ENCODE data around the gene FAM20A.
"Not testable (repeated sequence)": the region's sequence is repeated elsewhere in the genome, so short reads cannot be mapped to it uniquely, and the experiment has no call there.

FAM20A gene

DNA sequence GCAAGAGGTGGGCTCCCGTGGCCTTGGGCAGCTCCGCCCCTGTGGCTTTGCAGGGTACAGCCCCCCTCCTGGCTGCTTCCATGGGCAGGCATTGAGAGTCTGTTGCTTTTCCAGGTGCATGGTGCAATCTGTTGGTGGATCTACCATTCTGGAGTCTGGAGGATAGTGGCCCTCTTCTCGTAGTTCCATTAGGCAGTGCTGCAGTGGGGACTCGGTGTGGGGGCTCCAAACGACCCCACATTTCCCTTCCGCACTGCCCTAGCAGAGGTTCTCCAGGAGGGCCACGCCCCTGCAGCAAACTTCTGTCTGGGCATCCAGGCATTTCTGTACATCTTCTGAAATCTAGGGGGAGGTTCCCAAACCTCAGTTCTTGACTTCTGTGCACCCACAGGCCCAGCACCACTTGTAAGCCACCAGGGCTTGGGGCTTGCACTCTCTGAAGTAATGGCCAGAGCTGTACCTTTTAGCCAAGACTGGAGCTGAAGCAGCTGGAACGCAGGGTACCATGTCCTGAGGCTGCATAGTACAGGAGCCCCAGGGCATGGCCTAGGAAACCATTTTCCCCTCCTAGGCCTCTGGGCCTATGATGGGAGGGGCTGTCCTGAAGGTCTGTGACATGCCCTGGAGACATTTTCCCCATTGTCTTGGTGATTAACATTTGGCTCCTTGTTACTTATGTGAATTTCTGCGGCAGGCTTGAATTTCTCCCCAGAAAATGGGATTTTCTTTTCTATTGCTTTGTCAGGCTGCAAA is 82.9 kb downstream of the FAM20A start:
- DNase-seq = no peak

DNA sequence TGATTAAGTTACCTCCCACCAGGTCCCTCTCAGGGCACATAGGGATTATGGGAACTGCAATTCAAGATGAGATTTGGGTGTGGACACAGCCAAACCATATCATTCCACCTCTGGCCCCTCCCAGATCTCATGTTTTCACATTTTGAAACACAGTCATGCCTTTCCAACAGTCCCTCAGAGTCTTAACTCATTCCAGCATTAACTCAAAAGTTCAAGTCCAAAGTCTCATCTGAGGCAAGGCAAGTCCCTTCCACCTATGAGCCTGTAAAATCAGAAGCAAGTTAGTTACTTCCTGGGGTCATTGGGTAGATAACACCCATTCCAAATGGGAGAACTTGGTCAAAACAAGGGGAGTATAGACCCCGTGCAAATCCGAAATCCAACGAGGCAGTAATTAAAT is 83.6 kb downstream of the FAM20A start:
- not testable (repeated sequence) for DNase-seq

DNA sequence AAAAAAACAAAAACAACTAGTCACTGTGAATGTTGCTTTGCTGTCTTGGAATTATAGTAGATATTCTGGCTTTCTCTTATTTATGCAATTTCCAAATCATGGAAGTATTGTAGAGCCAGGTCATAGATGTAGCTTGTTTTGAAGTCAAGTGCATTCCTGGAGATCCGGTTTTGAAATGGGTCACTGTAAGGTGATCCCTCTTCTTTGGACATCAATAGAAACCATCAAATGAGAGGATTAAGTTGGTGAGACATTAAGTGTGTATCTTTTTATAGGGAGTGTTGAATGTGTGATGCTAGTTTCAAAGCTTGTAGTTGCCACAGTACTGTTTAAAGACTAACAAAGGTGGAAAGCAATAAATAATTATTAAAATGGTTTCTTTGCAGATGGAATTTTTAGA is 84.4 kb downstream of the FAM20A start:
- no peak for DNase-seq

DNA sequence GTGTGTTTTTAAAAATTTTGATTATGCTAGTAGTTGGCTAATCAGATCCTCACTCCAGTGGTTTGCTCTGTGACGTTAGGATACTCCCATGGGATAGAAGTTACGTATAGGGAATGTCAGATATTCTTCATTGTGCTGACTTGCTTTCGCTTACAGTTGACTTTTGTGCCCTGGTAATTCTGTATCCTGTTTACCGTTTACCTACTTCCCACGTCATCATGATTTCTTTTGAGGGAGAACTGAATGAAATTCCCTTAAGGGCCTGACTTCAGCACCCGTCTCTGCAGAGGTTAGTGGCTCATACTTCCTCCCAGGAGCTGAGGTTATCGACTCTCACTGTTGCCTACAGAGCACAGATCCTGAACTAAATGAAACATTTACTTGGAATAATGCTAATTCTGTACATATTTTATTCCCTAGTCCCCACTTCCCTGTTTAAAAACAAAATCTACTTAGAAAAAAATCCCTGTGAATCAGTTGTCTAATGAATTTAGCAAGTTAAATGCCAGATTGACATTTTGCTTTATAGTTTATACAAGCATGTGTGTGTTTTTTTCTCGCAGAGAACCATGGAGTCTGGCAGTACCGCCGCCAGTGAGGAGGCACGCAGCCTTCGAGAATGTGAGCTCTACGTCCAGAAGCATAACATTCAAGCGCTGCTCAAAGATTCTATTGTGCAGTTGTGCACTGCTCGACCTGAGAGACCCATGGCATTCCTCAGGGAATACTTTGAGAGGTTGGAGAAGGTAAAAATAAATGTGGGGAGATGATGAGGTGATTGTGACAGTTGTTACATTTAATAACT is 86.1 kb downstream of the FAM20A start:
- no peak for DNase-seq

DNA sequence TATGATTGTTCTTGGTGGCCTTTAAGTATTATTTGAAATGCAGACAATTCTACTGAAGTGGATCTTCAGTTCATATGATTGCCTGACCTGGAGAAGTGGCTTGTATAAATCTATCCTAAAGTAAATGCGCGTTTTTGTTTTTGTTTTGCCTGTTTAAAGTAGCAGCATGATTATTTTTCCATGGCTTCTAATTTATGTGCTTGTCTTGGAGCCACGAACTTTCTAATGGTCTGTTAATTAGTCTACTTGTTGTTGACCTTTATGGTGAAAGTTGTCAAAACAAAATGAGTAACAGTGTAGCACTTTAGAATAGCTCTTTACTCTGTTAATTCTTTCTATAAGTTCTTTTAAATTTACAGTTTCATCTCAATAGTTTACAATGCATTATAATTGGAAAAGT is 87.2 kb downstream of the FAM20A start:
- DNase-seq = no peak

DNA sequence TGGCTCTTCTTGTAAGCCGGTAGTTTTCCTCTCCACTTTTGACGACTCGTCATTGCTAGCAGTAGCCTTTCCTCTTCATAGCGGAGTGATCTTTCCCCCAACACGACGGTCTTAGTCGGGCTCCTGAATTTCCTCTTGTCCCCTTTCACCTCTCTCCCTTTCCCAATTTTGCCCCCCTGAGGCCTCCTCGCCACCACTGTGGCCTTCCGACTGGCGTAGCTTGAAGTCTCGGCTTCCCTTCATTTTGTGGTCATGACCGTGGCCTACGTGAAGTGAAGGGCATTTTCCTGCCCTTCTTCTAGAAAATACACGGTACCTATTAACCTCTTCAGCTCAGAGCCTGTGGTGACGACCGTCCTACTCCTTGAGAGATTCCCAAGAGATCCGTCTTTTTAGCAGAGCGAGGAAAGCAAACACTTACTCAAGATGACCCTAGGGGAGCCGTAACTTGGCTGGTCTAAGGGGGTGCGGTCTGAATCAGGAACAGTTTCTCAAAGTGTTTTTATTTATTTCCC is 88.2 kb downstream of the FAM20A start:
- DNase-seq = no peak

DNA sequence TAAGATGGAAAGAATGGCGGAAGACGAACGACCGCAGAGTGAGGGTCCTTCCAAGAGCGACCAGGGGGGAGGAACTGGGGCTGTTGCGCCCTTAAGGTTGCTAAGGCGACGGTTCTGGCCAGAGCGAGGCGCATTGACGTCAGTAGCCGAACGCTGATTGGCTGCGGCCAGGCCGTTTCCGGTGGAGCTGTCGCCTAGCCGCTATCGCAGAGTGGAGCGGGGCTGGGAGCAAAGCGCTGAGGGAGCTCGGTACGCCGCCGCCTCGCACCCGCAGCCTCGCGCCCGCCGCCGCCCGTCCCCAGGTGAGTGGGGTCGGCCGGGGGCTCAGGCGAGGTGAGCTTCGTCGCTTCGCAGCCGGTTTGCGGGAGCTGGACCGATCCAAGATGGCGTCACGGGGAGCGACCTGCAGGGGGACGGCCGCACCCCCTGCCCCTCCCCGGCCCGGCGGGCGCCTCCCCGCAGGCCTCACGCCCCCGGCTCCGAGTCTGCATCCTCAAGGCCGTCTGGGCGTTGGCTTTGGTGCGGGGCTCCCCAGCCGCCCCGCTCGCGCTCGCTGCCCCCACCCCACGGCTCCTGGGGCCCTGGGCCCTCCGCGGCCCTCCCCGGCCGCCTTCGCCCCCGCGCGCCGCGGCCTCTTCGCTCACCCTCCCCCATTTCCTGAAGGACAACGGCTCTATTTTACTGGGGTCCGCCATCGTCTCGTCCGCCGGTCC is 88.8 kb downstream of the FAM20A start, which contains the start of gene PRKAR1A:
Gene PRKAR1A (plus strand): TSS at position 184 of the 713 bp plus-strand sequence. CDS start 2,970 bp downstream, outside the sequence.
- DNase-seq = peak; percentile 80

DNA sequence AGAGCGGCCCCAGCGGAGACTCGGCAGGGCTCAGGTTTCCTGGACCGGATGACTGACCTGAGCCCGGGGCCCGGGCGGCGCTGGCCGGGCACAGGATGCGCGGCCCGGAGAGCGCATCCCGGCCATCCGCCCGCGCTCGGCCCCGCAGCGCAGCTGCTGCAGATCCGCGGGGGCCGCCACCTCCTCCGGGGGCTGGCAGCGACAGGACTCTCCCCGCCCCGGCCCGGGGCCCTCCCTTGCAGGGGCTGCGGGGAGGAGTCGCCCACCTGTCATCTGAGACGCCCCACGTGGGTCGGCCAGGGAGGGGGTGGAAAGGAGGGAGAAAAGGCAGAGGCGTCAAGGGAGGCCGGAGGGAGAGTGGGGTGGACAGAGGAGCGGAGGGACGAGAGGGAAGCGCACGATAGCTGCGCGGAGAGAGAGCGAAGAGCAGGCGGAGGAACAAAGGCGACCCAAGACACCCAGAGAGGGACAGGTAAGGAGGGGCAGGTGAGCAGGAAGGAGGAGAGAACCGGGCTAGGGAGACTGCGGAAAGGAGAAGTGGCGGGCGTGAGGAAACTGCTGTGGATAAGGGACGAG is 89.4 kb downstream of the FAM20A start:
- DNase-seq = peak; percentile 24

DNA sequence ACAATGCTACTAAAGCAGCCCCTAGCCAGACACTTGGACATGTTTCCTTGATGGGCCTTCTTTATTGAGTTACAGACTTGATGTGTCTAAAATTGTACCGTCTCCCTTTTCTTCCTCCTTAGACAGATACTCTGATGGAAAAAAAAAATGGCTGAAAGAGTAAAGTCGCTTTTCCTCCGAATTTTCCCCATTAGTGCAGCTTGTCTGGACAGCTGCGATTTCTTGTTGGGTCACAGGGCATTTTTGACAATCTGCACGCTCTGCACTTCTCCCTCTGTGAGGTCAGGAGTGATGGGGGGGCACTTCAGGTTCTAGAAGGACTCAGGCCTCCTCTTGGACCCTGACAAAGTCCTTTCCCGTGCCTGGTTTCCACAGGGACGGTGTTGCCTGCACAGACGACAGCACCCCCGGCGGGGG is 89.9 kb downstream of the FAM20A start:
- DNase-seq = no peak

DNA sequence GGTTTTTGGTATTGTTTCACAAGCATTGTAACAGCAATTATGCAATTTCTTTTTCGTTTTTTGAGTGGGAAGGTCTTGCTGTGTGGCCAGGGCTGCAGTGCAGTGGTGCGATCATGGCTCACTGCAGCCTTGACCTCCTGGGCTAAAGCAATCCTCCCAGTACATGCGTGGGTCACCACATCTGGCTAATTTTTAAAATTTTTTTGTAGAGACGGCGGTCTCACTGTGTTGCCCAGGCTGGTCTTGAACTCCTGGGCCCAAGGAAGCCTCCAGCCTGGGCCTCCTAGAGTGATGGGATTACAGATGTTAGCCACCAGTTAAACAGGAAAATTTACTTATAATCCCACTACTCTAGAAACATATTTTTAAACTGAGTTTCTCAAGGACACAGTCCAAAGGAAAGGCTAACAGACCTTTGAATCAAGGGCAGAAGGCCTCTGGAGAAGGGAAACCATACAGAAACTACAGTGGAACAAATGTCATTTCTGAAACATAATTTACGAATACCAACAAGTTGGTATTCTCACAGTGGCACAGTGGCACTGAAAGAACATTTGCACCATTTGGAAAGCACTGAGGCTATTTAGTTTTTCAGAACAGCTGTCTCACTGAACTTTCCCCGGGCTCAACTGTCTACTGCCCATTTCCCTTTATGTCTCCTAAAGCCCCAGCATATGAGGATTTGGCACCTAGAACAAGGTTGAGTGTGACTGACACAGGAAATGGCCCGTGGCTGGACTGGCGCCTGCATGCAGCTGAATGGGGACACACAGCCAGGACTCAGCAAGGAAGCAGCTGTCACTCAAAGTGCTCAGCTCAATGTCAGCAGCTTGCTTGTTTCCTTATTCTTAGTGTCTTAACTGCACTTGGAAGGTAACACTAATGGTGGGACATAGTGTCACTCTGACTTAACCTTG is 91.8 kb downstream of the FAM20A start:
- peak; percentile 10 for DNase-seq

DNA sequence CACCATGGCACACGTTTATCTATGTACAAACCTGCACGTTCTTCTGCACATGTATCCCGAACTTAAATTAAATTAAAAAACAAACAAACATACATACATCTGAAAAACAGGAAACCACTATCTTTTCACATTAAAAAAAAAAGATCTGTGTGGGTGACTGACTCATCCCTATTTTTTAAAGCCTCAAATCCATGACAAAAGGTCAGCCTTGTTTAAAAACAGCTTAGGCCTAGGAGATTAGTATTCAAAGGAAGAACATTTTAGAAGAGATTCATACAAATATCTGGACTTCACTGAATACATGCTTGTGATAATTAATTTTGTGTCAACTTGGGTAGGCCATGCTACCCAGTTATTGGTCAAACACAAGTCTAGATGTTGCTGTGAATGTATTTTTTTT is 93.6 kb downstream of the FAM20A start:
- no peak for DNase-seq

DNA sequence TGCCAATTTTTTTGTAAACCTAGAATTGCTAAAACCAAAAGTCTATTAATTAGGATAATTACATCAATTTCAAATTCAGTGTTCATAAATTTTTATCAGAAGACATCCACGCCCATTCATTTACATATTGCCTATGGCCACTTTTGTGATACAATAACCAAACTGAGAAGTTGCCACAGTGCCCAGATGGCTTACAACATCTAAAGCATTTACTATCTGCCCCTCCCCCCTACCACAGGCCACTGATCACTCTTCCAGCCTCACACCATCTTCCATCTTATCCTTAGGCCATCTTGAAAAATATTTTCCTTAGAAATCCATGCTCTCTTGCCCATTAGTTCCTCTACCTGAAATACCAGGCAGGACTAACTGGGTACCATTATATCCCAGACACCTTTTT is 95.2 kb downstream of the FAM20A start:
- DNase-seq = no peak

DNA sequence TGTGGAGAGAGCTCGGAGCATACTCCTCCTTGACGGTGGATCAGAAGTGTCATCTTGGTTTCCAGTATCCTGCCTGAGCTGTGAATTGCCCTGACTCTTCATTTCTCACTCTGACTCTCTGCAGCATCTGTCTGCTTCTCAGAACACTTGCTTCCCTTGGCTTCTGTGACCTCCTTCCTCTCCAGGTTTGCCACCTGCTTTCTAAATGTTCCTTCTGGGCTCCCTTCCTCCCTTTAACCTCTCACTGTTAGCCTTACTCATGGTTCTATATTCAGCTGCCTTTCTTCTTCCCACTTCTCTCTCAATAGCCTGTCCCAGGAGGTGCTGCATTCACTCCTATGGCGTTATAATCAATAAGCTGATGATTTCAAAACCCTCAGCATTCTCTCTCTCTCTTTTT is 100.1 kb downstream of the FAM20A start:
- DNase-seq = no peak

DNA sequence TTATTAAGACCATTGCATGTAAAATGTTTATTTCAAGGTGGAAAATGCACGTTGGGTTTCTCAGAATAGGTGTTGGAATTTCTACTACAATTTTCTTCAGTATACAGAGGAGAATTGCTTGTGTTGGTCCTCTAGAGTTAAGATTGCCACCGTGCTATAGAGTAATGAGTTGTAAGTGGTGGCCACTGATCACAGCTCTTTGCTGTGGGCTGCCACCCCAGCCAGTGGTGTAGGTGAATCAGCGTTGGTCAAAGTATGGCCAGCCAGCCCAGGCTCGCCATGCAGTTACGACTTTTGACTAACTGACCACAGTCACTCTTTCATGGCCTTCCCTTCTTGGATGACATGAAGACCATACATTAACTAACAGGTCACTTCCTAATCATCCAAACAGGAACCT is 101.6 kb downstream of the FAM20A start:
- no peak for DNase-seq

DNA sequence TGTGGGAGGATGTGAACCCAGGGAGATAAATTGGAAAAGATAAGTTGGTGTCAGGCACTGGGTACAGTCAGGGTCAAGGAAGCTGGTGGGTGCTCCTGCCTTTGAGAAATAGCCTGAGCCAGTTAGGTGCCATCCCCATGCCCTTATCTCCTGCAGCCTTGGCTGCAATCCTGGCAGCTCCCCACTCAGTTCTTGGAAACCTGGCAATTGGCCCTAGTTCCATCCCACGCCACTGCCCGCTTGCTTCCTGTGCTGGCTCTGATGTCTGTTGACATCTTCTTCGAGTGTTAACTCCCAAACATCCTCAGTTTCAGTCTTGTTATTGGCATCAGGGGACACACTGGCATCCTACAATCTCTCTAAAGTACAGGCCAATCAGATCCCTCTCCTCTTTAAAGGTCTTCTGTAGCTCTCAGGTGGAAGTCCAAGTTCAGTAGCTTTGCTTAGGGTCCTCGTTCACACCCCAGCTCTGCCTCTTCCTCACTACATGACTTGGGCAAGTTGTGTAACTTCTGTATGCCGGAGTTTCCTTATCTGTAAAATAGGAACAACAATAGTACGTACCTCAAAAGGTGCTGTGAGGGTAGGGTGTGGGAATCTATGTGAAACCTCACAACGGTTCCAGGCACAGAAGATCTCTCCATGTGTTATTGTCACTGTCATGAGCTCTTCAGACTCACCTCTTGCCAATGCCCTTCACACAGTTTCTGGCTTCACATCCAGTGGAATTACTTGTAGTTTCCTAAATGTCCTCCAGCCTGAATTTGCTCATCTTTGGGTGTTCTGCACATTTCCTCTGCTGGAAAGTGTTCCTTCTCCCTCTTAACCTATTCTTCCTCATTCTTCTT is 102.5 kb downstream of the FAM20A start:
- DNase-seq = no peak

DNA sequence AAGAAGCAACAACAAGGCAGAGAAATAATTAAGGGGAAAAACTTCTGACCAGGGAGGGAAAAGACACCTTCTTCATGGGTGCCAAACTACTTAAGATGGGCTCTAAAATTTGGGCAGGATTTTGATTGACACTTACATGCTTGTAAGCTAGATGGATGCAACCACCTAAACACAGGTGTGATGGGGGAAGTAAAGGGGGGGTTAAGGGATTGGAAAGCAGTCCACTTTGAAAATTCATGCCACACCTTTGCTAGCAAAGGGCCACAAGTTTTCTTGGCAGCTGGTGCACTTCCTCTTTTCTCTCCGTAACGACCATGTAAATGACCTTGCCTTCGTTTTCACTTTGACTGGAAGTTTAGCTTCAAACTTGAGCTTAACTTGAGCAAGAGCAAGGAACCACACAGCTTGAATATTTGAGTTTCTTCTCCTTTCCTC is 103.3 kb downstream of the FAM20A start:
- peak; percentile 58 for DNase-seq

DNA sequence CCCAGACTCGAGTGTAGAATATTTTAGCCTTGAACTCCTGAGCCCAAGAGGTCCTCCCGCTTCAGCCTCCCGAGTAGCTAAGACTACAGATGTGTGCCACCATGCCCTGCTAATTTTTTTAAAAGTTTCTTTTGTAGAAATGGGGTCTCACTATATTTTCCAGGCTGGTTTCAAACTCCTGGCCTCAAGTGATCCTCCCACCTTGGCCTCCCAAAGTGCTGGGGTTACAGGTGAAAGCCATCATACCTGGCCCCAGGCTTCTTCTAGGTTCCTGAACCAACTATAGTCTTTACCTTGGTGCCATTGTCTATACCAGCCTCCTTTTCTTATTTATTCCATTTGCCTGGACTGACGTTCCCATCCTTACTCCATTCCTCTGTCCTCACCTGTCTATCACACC is 106.1 kb downstream of the FAM20A start:
- no peak for DNase-seq

DNA sequence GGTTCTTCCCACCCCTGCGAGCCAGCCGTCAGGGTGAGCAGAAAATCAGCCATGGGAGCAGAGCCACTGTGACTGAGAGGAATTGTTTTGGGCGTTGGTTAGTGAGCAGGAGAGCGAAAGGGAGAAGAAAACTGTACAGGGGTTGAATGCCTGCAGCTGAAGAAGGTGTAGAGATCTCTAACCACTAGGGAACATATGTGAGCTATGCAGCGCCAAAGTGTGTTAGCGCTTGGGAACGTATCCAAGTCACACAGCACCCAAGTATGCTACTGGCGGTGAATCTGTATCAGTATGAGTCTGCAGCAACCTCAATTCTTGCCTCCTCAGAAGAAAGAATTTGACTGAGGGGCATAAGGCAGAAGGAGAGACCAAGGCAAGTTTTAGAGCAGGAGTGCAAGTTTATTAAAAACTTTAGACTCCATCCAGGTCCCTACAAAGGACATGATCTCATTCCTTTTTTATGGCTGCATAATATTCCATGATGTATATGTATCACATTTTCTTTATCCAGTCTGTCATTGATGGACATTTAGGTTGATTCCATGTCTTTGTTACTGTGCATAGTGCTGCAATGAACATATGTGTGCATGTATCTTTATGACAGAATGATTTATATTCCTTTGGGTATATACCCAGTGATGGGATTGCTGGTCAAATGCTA is 108.6 kb downstream of the FAM20A start:
- not testable (repeated sequence) for DNase-seq

DNA sequence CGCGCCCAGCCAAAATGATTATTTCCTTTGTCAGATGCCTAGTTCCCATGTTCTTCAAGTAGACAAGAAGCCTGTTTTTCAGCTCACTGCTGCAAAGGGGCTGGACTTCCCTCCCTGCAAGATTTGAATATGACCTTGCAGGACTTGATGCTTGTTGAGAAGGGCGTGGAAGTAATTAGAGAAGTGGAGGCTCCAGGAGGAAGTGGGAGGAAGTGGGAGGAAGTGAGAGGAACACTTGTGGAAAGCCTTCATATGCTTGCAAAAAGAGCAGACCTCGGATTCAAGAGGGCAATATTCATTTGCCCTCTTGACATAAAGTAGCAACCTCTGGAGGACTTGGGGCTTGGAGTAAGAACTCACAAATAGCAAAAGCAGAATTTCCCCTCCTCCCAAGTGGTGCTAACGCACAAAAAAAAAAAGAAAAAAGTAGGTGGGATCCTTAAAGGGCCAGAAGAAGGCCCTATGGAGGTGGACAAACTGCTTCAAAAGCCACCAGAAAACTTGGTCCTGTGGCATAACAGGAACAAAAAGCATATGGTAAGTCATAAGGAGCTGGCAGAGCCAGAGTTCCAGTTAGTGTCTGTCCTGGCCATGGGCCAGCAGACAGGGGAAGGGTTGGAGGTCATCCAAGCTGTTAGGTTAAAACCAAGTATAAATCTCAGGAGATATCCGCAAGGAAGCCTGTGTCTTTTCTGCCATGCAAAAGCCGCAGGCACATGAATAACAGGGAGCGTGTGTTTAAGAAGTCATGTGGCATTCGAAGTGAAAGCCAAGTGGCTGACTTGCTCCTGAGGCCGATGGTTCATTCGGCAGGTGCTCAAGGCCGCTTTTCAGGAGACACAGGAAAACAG is 109.6 kb downstream of the FAM20A start:
- DNase-seq = peak; percentile 64

Data from GDM1 (cell line).